ENCODE results near the gene MUC4.

Gene MUC4

GRCh38 chr3:195698647-195699387 is 112.9 kb downstream of the MUC4 start:
- DNase-seq (ENCODE audit: low spot score): no peak
- Histone ChIP-seq H3K27ac (no peak overlapping the region), H3K4me3 (no peak overlapping the region)
- TF ChIP-seq CTCF (IDR thresholded peaks at IDR 0.05): no peak

GRCh38 chr3:195698325-195698646 is 113.4 kb downstream of the MUC4 start:
- no peak for DNase-seq (ENCODE audit: low spot score)
- H3K4me3 ChIP-seq: no peak overlapping the region
- TF ChIP-seq CTCF (IDR thresholded peaks at IDR 0.05): no peak
- H3K27ac ChIP-seq: no peak overlapping the region

- H3K4me3 ChIP-seq: no peak overlapping the region
- H3K27ac ChIP-seq: no peak overlapping the region
- no peak for DNase-seq (ENCODE audit: low spot score)
- no peak for TF ChIP-seq CTCF (IDR thresholded peaks at IDR 0.05)
These were observed 114.0 kb downstream of the MUC4 start for GRCh38 chr3:195697582-195698324.

Data from coronary artery (tissue), 2 donors.